GM12878 (cell line): ENCODE data around the gene XRRA1. TPM values are rescaled to one million over a fixed set of nuclear protein-coding genes. Genes with fewer than 3 reads are reported as not detected.

Experiments
- ATAC-seq: fragments of 200-7000 bp; cut with Tn5 transposase; 3 replicates; pipeline ENCODE4 v1.9.1; 2020; ENCODE audit warnings: mild to moderate bottlenecking, moderate library complexity
- BruUV-seq: library from RNA; stranded (reverse); fragments of 400-500 nt; replicated peaks from 2 replicates; lab custom pipeline; 2021; lab: Mats Ljungman, UMichigan
- CTCF ChIA-PET: fragments of 300-600 bp; sonication (Branson Sonifier 250); formaldehyde crosslinking; extraction: SDS; loops from one replicate; lab custom pipeline; 2021; ENCODE audit warnings: inconsistent platforms; lab: Yijun Ruan, JAX
- POLR2A ChIA-PET: fragments of 350-600 bp; formaldehyde crosslinking; extraction: SDS; loops from one replicate; lab custom pipeline; 2021; ENCODE audit warnings: inconsistent platforms; lab: Charles Lee
- RAD21 ChIA-PET: fragments of 300-600 bp; sonication (Branson Sonifier 250); formaldehyde crosslinking; loops from one replicate; lab custom pipeline; 2023; ENCODE audit warnings: antibody characterized with exemption; ENCODE audit not compliant: unreplicated experiment; lab: Charles Lee
- SMC1A ChIA-PET: fragments of 300-600 bp; sonication (Branson Sonifier 250); formaldehyde crosslinking; loops from one replicate; lab custom pipeline; 2023; ENCODE audit not compliant: unreplicated experiment, uncharacterized antibody; lab: Charles Lee
- DNase-seq: peaks from one replicate; pipeline ENCODE4 v3.0.0-alpha.2; 2011; ENCODE audit warnings: low read depth, low spot score
- FAIRE-seq: peaks from 3 replicates; lab custom pipeline; 2011; peaks lifted over from hg19 to GRCh38; lab: Jason Lieb, UNC
- H2AFZ ChIP-seq: 2 replicates; pipeline ENCODE4 v1.6.0; 2011; ENCODE audit warnings: low read depth, low read length, control low read depth; ENCODE audit not compliant: control insufficient read depth
- H3K27ac ChIP-seq: 2 replicates; pipeline ENCODE4 v1.5.1; 2011; ENCODE audit warnings: control low read depth; ENCODE audit not compliant: control insufficient read depth, insufficient read depth
- H3K27me3 ChIP-seq, 2 experiments: replicated peaks in 1 of 2; 2 replicates each; pipeline versions ENCODE4 v1.6.0 to v1.6.1; 2011; ENCODE audit warnings: low read length in 1 of 2; ENCODE audit not compliant: control insufficient read depth in 2 of 2, insufficient read depth in 2 of 2
- H3K36me3 ChIP-seq, 2 experiments: 2 replicates each; pipeline ENCODE4 v1.5.1; 2011; ENCODE audit warnings: low read length in 1 of 2; ENCODE audit not compliant: control insufficient read depth in 2 of 2, insufficient read depth in 2 of 2
- H3K4me1 ChIP-seq: 2 replicates; pipeline ENCODE4 v1.6.1; 2011; ENCODE audit warnings: mild to moderate bottlenecking, low read length, moderate library complexity, mixed read lengths; ENCODE audit not compliant: control insufficient read depth, insufficient read depth
- H3K4me2 ChIP-seq: 2 replicates; pipeline ENCODE4 v1.6.0; 2011; ENCODE audit warnings: control low read depth; ENCODE audit not compliant: control insufficient read depth, insufficient read depth
- H3K4me3 ChIP-seq: fragments of 200-600 bp; sonication (generic); 2 replicates; pipeline ENCODE4 v1.5.1; 2016
- H3K79me2 ChIP-seq: 2 replicates; pipeline ENCODE4 v1.6.0; 2011; ENCODE audit warnings: low read length; ENCODE audit not compliant: control insufficient read depth, insufficient read depth
- H3K9ac ChIP-seq: 2 replicates; pipeline ENCODE4 v1.8.0; 2011; ENCODE audit warnings: low read length, control low read depth, mixed read lengths; ENCODE audit not compliant: control insufficient read depth, insufficient read depth
- H3K9me3 ChIP-seq: replicated peaks from 3 replicates; pipeline ENCODE4 v1.5.1; 2011; ENCODE audit warnings: mild to moderate bottlenecking, low read length; ENCODE audit not compliant: control insufficient read depth, insufficient read depth
- H4K20me1 ChIP-seq: 2 replicates; pipeline ENCODE4 v1.6.0; 2011; ENCODE audit not compliant: control insufficient read depth, insufficient read depth
- CEBPB ChIP-seq, 2 experiments: fragments of 150-350 bp in 1 of 2; IDR thresholded peaks; 2 replicates each; pipeline ENCODE4 v1.6.1; 2012 to 2014; ENCODE audit warnings: low read depth in 2 of 2, low read length in 2 of 2, borderline replicate concordance in 1 of 2, inconsistent platforms in 1 of 2
- CHD4 ChIP-seq: fragments of 200-600 bp; sonication (generic); IDR thresholded peaks from 2 replicates; pipeline ENCODE4 v1.6.1; 2016; ENCODE audit warnings: mild to moderate bottlenecking
- FOXM1 ChIP-seq: IDR thresholded peaks from 2 replicates; pipeline ENCODE4 v1.6.1; 2012; ENCODE audit warnings: low read depth, mild to moderate bottlenecking, inconsistent platforms, low read length, moderate library complexity
- IRF4 ChIP-seq: IDR thresholded peaks from 2 replicates; pipeline ENCODE4 v1.6.1; 2011; ENCODE audit warnings: low read depth, low read length
- MTA2 ChIP-seq: fragments of 450-650 bp; IDR thresholded peaks from 2 replicates; pipeline ENCODE4 v1.6.1; 2016; ENCODE audit warnings: low read depth, mild to moderate bottlenecking, moderate library complexity
- MTA3 ChIP-seq: IDR thresholded peaks from 2 replicates; pipeline ENCODE4 v1.6.1; 2012; ENCODE audit warnings: low read length, inconsistent platforms, borderline replicate concordance
- PAX5 ChIP-seq: IDR thresholded peaks from 2 replicates; pipeline ENCODE4 v1.6.1; 2011; ENCODE audit warnings: low read depth, low read length, borderline replicate concordance
- PAX8 ChIP-seq: fragments of 450-650 bp; IDR thresholded peaks from 2 replicates; pipeline ENCODE4 v1.6.1; 2017; ENCODE audit warnings: mild to moderate bottlenecking, moderate library complexity
- POLR2A ChIP-seq: IDR thresholded peaks from 2 replicates; pipeline ENCODE4 v1.6.1; 2011; ENCODE audit warnings: low read depth, mild to moderate bottlenecking, low read length
- POLR2AphosphoS2 ChIP-seq: IDR thresholded peaks from 2 replicates; pipeline ENCODE4 v1.6.1; 2011; ENCODE audit warnings: low read depth, mild to moderate bottlenecking, low read length, improper control_type of control experiment, moderate library complexity
- RUNX3 ChIP-seq: IDR thresholded peaks from 2 replicates; pipeline ENCODE4 v1.6.1; 2012; ENCODE audit warnings: low read length, inconsistent platforms
- SIX5 ChIP-seq: IDR thresholded peaks from 2 replicates; pipeline ENCODE4 v1.6.1; 2011; ENCODE audit warnings: mild to moderate bottlenecking, low read depth, low read length, moderate library complexity; ENCODE audit not compliant: severe bottlenecking
- YY1 ChIP-seq: IDR thresholded peaks from 2 replicates; pipeline ENCODE4 v1.6.1; 2011; ENCODE audit warnings: low read depth, mild to moderate bottlenecking, low read length
- ZNF207 ChIP-seq: fragments of 450-650 bp; IDR thresholded peaks from 2 replicates; pipeline ENCODE4 v1.6.1; 2014; ENCODE audit warnings: antibody characterized with exemption, mild to moderate bottlenecking, borderline replicate concordance
- WGBS: methylation state at CpG from one replicate; pipeline ENCODE4 v1.1.6; 2016; ENCODE audit warnings: low lambda C conversion rate; ENCODE audit not compliant: insufficient replicate concordance, insufficient coverage; ENCODE audit errors: missing lambda C conversion rate; 5-methylcytosine and 5-hydroxymethylcytosine counted together
- in situ Hi-C: fragments of 300-500 bp; cut with MboI; formaldehyde crosslinking; loops from 9 replicates; pipeline ENCODE4 v1.14.3; 2018; ENCODE audit warnings: mixed read lengths
- intact Hi-C: fragments of 100-400 bp; cut with micrococcal nuclease; formaldehyde crosslinking; loops from one replicate; pipeline ENCODE4 v1.14.2; 2022; ENCODE audit not compliant: unreplicated experiment
- polyA plus RNA-seq, 11 experiments: library from polyadenylated mRNA; depleted of rRNA in 4 of 11; unstranded in 6 of 11; stranded (reverse) in 5 of 11; fragments of >200 nt; fragmentation: Nextera tagmentation in 4 of 11; fragmentation: Illumina TruSeq in 1 of 11; extraction: Ambion mirVana in 4 of 11; extraction: Trizol in 1 of 11; gene quantifications; 1 replicate in 1 of 11; 2 replicates in 10 of 11; pipeline versions ENCODE4 v1.2.1 to v1.2.3, GENCODE V29; 2011 to 2016; ENCODE audit warnings: inconsistent platforms in 2 of 11, missing spikeins in 2 of 11, low read depth in 1 of 11
- total RNA-seq, 4 experiments: library from RNA; depleted of rRNA in 3 of 4; stranded (reverse); fragments of >200 nt in 3 of 4; fragmentation: Illumina TruSeq in 1 of 4; extraction: Trizol in 1 of 4; gene quantifications; 2 replicates each; pipeline versions ENCODE4 v1.2.1 to v1.2.3, GENCODE V29; 2013 to 2021

The XRRA1 gene
- total and polyA plus RNA-seq, 10 of the 15 experiments (the other 5 are each of a cell fraction or from before 2014, with no cell fraction given): 2.5 to 8.8 (median 4.6) TPM

DNA sequence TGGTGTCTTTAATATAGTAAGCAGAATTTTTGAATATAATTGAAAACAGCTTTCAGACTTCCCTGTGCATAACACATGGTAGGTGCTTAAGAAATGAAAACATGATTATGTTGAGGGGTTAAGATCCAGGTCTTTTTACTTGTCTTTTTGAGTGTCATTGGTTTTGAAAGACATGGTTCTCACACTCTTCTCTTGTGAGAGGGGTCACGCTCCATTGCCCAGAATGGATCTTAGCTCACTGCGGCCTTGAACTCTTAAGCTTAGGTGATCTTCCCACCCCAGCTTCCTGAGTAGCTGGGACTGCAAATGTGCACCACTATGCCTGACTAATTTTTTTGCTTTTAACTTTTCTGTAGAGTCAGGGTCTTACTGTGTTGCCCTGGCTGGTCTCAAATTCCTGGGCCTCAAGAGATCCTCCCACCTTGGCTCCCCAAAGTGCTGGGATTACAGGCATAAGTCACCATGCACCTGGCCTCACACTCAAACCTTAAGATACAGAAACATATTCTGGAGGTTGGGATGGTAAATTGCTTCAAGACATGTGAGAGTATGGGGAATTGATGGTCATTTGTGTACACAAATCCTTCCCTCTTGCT is 1.6 kb upstream of the XRRA1 start:
- peak overlapping the region; percentile 91 for H3K4me2 ChIP-seq
- WGBS: 0% methylated on average over 2 of the region's 2 CpGs
- CTCF ChIA-PET: interaction anchor here (1.5 to 1.6 kb wide), 2 partner anchors 20 to 72 kb away, joined by 4 to 8 read pairs; no protein-coding TSS in a partner anchor
- H3K36me3 ChIP-seq: peaks cover 0 to 6% of the 10 kb centered on the region in 2 experiments; a peak in 2 of 4 replicates
- no TSS peak for BruUV-seq
- SMC1A ChIA-PET: interaction anchor here (0.6 to 1.5 kb wide), 8 partner anchors 10 to 971 kb away, joined by 3 to 6 read pairs (median 4); partner anchors contain the start of gene NEU3
- in situ Hi-C loops (no loop called here), intact Hi-C loops (no loop called here)
- DNase-seq (peak; percentile 61), ATAC-seq (peak; percentile 37)
- H4K20me1 ChIP-seq: no peaks in the 10 kb centered on the region
- H3K4me3 ChIP-seq: peak overlapping the region; percentile 88
- no peaks in the 10 kb centered on the region for H3K27me3 ChIP-seq
- H3K4me1 ChIP-seq: peaks cover 20% of the 10 kb centered on the region
- peak overlapping the region; percentile 92 for H3K9ac ChIP-seq
- RAD21 ChIA-PET: interaction anchor here (1.1 to 2.5 kb wide), 5 partner anchors 10 to 298 kb away, joined by 3 to 10 read pairs (median 4); partner anchors contain the start of gene NEU3
- TF ChIP-seq YY1 (no peak), IRF4 (no peak), CHD4 (no peak), POLR2AphosphoS2 (no peak), PAX8 (peak; percentile 97), MTA3 (no peak), MTA2 (no peak), SIX5 (no peak), PAX5 (peak; percentile 99), CEBPB (IDR thresholded peaks at IDR 0.05; ENCODE audit: borderline replicate concordance in 1 of 2, low read depth in 2 of 2, low read length in 2 of 2) (no peak), RUNX3 (peak; percentile 41), FOXM1 (no peak), ZNF207 (no peak), POLR2A (no peak)
- TF ChIP-seq, all 136 proteins: peak for 3
- Histone ChIP-seq H3K27ac (peak overlapping the region; percentile 92), H3K9me3 (no peaks in the 10 kb centered on the region; the same call in 2 of the 3 replicates), H3K79me2 (peaks cover 71% of the 10 kb centered on the region), H2AFZ (no peak overlapping the region)
- POLR2A ChIA-PET: interaction anchor here (0.6 to 1.4 kb wide), 4 partner anchors 11 to 399 kb away, joined by 3 to 5 read pairs (median 4); partner anchors contain the start of gene NEU3
- no peak for FAIRE-seq
